Measurements from ENCODE around the gene DNAJC2.

The DNAJC2 gene, protein sequence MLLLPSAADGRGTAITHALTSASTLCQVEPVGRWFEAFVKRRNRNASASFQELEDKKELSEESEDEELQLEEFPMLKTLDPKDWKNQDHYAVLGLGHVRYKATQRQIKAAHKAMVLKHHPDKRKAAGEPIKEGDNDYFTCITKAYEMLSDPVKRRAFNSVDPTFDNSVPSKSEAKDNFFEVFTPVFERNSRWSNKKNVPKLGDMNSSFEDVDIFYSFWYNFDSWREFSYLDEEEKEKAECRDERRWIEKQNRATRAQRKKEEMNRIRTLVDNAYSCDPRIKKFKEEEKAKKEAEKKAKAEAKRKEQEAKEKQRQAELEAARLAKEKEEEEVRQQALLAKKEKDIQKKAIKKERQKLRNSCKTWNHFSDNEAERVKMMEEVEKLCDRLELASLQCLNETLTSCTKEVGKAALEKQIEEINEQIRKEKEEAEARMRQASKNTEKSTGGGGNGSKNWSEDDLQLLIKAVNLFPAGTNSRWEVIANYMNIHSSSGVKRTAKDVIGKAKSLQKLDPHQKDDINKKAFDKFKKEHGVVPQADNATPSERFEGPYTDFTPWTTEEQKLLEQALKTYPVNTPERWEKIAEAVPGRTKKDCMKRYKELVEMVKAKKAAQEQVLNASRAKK

GRCh38 chr7:103344453-103345149, at the start of gene DNAJC2:
TSS of gene DNAJC2 (minus strand) at chr7:103344767. CDS start at chr7:103344622, 145 bp downstream.
- peak; percentile 81 for DNase-seq (ENCODE audit: low read depth)

- DNase-seq (ENCODE audit: low read depth) = no peak
Observed at GRCh38 chr7:103391976-103392375, 47.4 kb upstream of the DNAJC2 start.

DNA sequence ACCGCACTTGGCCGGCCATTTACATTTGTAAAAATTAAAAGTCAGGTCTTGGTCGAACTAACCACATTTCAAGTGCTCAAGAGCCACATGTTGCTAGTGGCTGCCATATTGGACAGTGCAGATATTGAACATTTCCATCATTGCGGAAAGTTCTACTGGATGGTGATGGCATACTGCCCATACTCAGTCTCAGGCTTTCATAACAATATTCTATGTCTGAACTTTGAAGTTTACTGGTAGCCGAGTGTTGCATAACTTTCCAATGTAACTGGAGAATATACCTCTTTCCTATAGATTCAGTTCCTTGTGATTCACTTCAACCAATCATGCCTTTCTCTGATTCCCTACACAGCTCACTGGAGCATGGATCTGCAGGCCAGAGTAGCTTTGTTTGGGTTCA, 46.6 kb upstream of the DNAJC2 start:
- no peak for DNase-seq (ENCODE audit: low read depth)

- DNase-seq (ENCODE audit: low read depth) = no peak
Observed at GRCh38 chr7:103389263-103389662, 44.7 kb upstream of the DNAJC2 start.

GRCh38 chr7:103388469-103389140, 44.0 kb upstream of the DNAJC2 start:
- no peak for DNase-seq (ENCODE audit: low read depth)

GRCh38 chr7:103387242-103387641, 42.7 kb upstream of the DNAJC2 start:
- DNase-seq (ENCODE audit: low read depth) = no peak

- no peak for DNase-seq (ENCODE audit: low read depth)
Observed at GRCh38 chr7:103382032-103382402, 37.5 kb upstream of the DNAJC2 start.

DNA sequence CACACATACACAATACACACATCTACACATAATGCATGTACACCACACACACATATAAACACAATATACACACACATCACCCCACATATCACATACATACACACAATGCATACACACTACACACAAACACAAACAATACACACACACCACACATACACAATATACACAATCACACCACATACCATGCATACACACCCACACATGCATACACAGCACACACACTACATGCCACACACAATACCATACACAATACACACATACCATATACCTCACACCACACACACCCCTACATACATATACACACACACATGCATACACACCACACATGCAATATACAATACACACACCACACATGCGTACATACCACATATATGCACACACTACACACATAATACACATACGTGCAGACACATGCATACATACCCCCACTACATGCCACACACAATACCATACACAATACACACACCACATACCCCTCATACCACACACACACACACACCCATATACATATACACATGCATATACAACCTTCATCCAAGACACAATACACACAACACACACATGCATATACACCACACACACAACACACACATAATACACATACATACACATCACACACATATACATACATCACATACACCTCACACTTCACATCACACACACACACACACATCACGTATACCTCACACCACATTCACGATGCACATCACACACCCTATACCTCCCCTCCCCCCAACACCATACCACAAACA, 36.9 kb upstream of the DNAJC2 start:
- DNase-seq (ENCODE audit: low read depth) = no peak

DNA sequence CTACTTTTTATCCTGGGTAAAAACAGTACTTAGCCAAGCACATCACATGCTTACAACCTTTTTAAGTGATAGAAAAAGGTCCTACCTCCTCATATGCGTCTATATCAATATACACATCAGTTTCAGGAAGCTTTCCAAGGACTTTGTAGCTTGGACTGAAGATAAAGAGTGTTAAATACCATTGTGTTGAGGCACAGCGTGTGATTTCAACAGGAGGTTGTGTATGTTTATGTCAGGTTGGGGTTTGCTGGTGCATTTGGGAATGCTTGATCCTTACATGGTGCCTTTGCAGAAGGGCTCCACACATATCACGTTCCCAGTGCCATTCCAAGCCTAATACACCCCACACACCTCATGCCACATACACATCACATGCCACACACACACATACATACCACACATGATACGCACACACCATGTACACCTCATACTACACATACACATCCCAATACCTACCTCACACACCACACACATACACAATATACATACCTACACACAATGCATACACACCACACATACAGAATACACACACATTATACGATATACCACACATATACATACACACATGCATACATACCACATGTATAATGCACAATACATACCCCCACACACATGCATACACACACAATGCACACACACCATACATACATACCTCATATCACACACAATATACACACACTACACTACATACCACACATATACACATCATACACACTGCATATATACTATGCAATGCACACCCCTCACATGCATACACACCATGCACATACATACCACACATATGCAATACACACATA, 36.0 kb upstream of the DNAJC2 start:
- no peak for DNase-seq (ENCODE audit: low read depth)

DNA sequence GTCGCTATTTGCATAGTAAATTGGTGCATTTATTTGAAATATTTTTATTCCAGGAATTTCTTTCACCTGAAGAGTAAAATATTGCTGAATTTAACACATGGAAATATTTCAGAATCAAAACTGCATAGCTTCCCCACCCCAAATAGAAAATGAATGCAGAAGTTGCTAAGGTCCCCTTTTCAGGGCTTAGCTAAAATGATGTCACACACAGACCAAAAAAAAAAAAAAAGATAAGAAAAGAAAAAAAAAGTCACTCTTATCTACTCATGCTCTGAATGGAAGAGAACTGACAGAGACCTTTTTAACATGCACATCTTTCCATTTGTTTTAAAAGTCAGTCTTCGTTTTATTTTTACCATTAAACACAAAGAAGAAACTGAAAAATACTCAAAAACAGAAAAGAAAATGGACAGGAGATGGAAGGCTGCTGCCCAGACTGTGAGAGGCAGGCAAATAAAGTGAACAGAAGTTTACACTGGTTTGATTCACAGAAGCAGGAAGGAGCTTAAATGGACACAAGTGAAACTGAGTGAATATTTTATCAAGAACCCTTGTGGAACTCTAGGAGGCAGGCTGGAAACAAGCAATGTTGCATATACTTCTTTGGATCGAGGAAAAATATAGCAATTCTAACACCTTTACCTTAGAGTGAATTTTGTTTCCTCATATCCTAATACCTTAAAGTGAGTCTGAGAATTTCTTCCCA, 34.9 kb upstream of the DNAJC2 start:
- DNase-seq (ENCODE audit: low read depth) = no peak

DNA sequence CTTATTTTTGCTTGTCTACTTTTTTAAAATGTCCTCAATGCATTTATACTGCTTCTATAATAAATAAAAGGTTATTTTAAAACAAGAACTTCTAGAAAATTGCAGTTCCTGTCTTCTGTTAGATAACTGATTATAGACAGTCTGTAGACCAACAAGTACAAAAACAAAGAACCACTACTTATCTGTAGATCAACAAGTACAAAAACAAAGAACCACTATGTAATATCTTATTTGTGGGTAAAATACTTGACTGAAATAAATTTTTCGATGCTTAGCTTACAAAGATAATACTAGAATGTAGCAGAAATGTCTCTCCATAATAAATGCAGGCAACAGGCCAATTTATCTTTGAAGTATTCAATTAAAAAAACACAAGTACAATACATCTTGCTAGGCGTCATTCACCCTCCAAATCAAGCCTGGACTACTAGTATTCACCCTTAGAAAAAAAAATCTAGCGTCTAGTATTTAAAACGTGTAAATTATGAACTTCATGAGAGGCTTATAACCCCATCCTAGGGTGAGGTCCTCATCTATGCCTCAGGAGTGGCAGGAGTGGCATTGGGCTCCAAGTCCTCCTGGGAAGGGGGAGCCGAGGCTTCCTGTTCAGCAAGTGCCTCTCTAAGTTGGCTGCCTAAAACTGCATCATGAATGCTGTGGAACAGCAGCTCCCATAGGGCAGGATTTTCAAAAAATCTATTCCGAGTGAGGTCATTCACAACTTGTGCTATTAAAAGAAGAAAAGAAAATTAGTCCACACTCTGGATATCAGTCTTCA, 29.5 kb upstream of the DNAJC2 start:
- no peak for DNase-seq (ENCODE audit: low read depth)

DNA sequence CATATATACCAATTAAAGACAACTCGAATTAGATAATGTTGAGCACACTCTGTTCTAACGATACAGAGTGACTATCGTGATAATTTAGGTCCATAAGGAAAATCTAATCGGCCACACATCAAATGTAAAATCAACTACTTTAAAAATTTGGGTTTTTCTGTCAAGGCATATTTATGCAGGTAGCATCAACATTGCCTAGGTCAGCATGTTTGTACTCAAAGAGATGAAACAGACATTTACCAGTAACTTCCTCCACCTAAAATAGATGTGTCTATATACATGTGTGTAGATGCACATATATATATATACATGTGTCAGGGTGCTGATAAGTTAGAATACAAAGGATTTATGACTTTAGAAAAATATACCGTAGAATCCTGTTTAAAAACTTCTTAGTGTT, 24.9 kb upstream of the DNAJC2 start:
- no peak for DNase-seq (ENCODE audit: low read depth)

DNA sequence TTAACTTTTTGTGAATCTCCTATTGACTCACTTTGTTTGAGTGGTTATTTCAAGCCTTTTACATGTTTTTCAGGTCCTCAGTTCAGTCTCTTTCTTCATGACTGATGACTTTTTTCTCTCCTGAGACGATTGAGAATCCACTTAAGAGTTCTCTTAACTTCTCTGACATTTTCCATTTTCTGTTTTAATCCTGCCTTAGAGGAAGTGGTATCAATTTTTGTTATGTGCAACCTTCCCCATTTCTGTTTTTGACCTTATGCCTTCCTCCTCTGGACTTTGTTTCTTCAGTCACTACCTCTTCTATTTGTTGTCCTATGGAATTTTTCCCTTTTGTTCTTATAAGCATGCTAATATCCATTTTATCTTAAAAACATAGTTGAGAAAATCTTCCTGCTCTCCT, 5.2 kb upstream of the DNAJC2 start:
- no peak for DNase-seq (ENCODE audit: low read depth)

DNA sequence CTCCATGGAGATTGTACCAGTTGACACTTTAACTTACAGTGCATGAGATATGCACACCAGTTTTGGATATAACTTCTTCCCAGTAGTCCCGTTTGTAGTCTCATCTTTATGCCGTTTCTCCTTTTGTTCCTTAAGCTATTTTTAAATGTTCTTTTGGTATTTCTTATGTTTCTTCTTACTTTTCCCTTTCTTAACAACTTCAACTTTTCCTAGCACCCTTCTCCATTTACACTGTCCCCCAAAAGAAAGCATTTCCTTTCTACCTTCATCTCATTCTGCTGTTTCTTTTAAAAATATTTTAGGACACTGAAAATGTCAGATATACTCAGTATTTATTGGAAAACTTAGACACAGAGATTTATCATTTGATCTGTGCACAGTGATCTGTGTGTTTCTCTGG, 4.4 kb upstream of the DNAJC2 start:
- DNase-seq (ENCODE audit: low read depth) = no peak

GRCh38 chr7:103348452-103348851, 3.9 kb upstream of the DNAJC2 start:
- DNase-seq (ENCODE audit: low read depth) = no peak

- peak; percentile 81 for DNase-seq (ENCODE audit: low read depth)
Observed at GRCh38 chr7:103347507-103348267, 3.1 kb upstream of the DNAJC2 start, which contains the start of gene PSMC2. TSS of gene PSMC2 (plus strand) at chr7:103347643. CDS start at chr7:103347712, 69 bp downstream.

DNA sequence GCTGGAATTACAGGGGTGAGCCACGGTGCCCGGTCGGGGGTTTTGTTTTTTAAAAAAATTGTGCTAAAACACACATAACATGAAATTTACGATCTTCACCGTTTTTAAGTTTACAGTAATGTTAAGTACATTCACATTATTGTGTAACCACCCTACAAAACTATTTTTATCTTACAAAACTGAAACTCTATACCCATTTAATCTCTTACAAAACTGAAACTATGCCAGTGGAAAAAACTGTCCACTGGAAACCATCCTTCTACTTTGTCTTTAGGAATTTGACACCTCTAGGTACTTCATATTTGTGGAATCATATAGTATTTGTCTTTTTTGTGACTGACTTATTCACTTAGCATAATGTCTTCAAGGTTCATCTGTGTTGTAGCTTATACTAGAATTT, 1.8 kb upstream of the DNAJC2 start:
- no peak for DNase-seq (ENCODE audit: low read depth)

GRCh38 chr7:103343758-103344452, 662 bp downstream of the DNAJC2 start:
- DNase-seq (ENCODE audit: low read depth) = peak; percentile 15

All from activated T-cell treated with anti-CD3 and anti-CD28 coated beads for 24 hours (primary cell).